H1 (cell line): ENCODE results near the gene ZNF177. TPM values are rescaled to one million over a fixed set of nuclear protein-coding genes. Genes with fewer than 3 reads are reported as not detected.

Source experiments
- ZNF274 ChIP-seq: IDR thresholded peaks from 2 replicates; pipeline ENCODE4 v1.7.0; 2012; ENCODE audit warnings: low read length, borderline replicate concordance; ENCODE audit errors: extremely low read depth
- polyA plus RNA-seq, 7 experiments: library from polyadenylated mRNA; depleted of rRNA in 3 of 7; stranded (reverse) in 5 of 7; unstranded in 2 of 7; fragments of >200 nt in 5 of 7; fragments of 200-250 nt in 2 of 7; gene quantifications; 1 replicate in 5 of 7; 2 replicates in 1 of 7; 4 replicates in 1 of 7; pipeline versions ENCODE4 v1.2.1 to v1.2.3, GENCODE V29; 2011 to 2013; ENCODE audit warnings: missing spikeins in 2 of 7, mixed read lengths in 2 of 7
- total RNA-seq: library from RNA; stranded (reverse); fragmentation: NEBNext Ultra II Directional; extraction: Animal tissue kit (Norgen Biotek cat#: 25700); gene quantifications from 2 replicates; pipeline ENCODE4 v1.2.1, GENCODE V29; 2021

ZNF177 gene
- total and polyA plus RNA-seq, 2 of the 8 experiments (the other 6 are each of a cell fraction or from before 2014, with no cell fraction given): 3.1 to 5.9 TPM

- TF ChIP-seq ZNF274: no peak
Observed at GRCh38 chr19:9348253-9348652, 14.6 kb upstream of the ZNF177 start (continued).
